Activated CD4-positive, alpha-beta T cell treated with anti-CD3 and anti-CD28 coated beads for 36 hours (primary cell): ENCODE data around the gene CTSL. TPM values are rescaled to one million over a fixed set of nuclear protein-coding genes. Genes with fewer than 3 reads are reported as not detected.

Experiments used
- ATAC-seq: fragments of 200-7000 bp; cut with Tn5 transposase; one replicate; pipeline ENCODE4 v1.10.0; 2021; ENCODE audit warnings: mild to moderate bottlenecking, moderate library complexity
- CTCF ChIA-PET: fragments of 350-600 bp; sonication (Branson Sonifier 250); formaldehyde crosslinking; loops from one replicate; lab custom pipeline; 2021; ENCODE audit warnings: antibody characterized with exemption; lab: Charles Lee
- POLR2A ChIA-PET: fragments of 350-600 bp; sonication (Branson Sonifier 250); formaldehyde crosslinking; loops from one replicate; lab custom pipeline; 2021; ENCODE audit warnings: antibody characterized with exemption, inconsistent platforms; lab: Charles Lee
- DNase-seq: peaks from one replicate; pipeline ENCODE4 v3.0.0-alpha.2; 2020
- H3K27ac Mint-ChIP-seq: one replicate; pipeline ENCODE4 v1.8.0; 2021; ENCODE audit warnings: mixed read lengths
- H3K27me3 Mint-ChIP-seq: one replicate; pipeline ENCODE4 v1.8.0; 2021; ENCODE audit warnings: mixed read lengths
- H3K36me3 Mint-ChIP-seq: one replicate; pipeline ENCODE4 v1.8.0; 2021; ENCODE audit warnings: low read depth, mixed read lengths
- H3K4me1 Mint-ChIP-seq: one replicate; pipeline ENCODE4 v1.8.0; 2021; ENCODE audit warnings: mixed read lengths
- H3K4me3 Mint-ChIP-seq: one replicate; pipeline ENCODE4 v1.8.0; 2021; ENCODE audit warnings: mild to moderate bottlenecking, moderate library complexity, mixed read lengths
- H3K9me3 Mint-ChIP-seq: one replicate; pipeline ENCODE4 v1.8.0; 2021; ENCODE audit warnings: low read depth, mixed read lengths
- intact Hi-C, 2 experiments: fragments of 100-400 bp; cut with DNase I in 1 of 2; cut with micrococcal nuclease in 1 of 2; formaldehyde crosslinking; loops; one replicate each; pipeline versions ENCODE4 v1.14.2 to v1.15.1; 2022 to 2024; cut with DNase I, micrococcal nuclease
- total RNA-seq, 2 experiments: library from RNA; stranded (reverse); gene quantifications; one replicate each; pipeline ENCODE4 v1.2.3, GENCODE V29; 2021

CTSL gene
- total RNA-seq: 1 to 10 TPM; 4.6 to 6.1 TPM

DNA sequence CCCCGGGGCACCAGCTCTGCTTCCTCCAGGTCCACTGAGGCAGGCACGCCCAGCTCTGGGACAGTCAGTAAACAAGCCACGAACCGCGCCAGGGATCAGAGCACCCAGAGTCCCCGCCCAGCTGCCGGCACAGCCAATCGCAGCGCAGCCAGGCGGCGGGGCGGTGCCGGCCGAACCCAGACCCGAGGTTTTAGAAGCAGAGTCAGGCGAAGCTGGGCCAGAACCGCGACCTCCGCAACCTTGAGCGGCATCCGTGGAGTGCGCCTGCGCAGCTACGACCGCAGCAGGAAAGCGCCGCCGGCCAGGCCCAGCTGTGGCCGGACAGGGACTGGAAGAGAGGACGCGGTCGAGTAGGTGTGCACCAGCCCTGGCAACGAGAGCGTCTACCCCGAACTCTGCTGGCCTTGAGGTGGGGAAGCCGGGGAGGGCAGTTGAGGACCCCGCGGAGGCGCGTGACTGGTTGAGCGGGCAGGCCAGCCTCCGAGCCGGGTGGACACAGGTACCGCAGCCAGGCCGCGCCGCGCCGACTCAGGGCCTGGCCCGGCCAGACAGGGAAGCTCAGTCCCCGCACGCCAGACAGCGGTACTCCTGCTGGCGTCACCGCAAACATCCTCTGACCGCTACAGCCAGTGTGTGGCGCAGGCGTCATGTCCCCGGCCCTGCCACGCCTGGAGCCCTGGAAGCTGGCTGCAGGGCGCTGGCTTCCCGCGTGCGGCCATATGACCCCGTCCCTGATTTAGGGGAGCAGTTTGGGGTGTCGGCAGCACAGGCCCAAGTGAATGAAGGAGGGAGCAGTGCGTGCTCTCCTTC lies at the start of gene CTSL:
TSS of gene CTSL (plus strand) at position 220 of the 810 bp plus-strand sequence. CDS start 1,485 bp downstream, outside the sequence.
- intact Hi-C loops: loop anchor here in 1 of 2 experiments (5.0 kb wide), 1 partner anchor 86 kb away; no protein-coding TSS in a partner anchor
- H3K27ac Mint-ChIP-seq: peak within 1 kb of the TSS; percentile 66
- ATAC-seq: peak; percentile 90
- no peaks in the 10 kb centered on the region for H3K9me3 Mint-ChIP-seq
- peaks cover 6% of the 10 kb centered on the region for H3K36me3 Mint-ChIP-seq
- POLR2A ChIA-PET: no interaction called here
- peak; percentile 65 for DNase-seq
- H3K4me1 Mint-ChIP-seq: peaks cover 37% of the 10 kb centered on the region
- peak within 1 kb of the TSS; percentile 79 for H3K4me3 Mint-ChIP-seq
- CTCF ChIA-PET: no interaction called here
- peaks cover 5% of the 10 kb centered on the region for H3K27me3 Mint-ChIP-seq

DNA sequence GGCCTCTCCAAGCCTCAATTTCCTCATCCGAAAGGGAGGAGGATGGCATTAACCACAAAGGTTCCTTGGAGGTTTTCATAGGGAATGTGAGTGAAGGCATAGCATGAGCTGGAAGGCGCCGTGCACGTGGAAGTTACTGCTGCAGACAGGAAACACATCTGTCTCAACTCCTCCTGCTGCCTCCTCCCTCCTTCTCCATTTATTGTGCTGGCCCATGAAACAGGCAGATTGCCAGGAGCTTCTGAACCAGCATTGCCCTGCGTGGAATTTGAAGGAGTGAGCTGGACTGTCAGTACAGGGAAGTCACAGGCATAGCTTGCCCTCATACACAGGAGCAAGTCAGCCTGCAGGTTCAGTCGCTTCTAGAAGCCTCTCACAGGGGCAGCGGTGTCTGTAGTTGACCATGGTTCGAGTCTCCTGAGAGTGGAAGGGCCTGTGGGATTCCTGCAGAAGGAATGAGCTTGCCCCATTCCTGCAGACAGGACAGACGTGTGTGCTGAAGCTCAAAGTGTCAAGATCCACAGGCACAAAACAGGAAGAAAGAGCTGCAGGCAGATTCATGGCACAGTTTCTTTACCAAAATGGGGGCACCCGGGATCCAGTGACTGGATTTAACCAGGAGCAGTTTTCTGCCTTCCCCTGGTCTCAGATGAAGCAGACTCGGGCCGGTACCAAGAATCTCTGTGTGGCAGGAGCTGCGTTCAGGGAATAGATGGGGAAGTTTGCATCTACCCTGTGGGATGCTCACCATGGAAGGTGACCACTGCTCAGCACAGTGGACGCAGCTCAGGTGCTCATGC lies 48.7 kb upstream of the CTSL start:
- no peak overlapping the region for H3K4me3 Mint-ChIP-seq
- H3K27me3 Mint-ChIP-seq: no peaks in the 10 kb centered on the region
- POLR2A ChIA-PET: interaction anchor here (0.5 kb wide), 1 partner anchor 201 kb away, joined by 3 read pairs; no protein-coding TSS in a partner anchor
- CTCF ChIA-PET: interaction anchor here (0.7 to 1.4 kb wide), 4 partner anchors 8 to 102 kb away, joined by 3 read pairs; no protein-coding TSS in a partner anchor
- intact Hi-C loops: loop anchor here in 1 of 2 experiments (5.0 kb wide), 1 partner anchor 155 kb away; no protein-coding TSS in a partner anchor
- H3K36me3 Mint-ChIP-seq: no peaks in the 10 kb centered on the region
- H3K4me1 Mint-ChIP-seq: peaks cover 7% of the 10 kb centered on the region
- DNase-seq (no peak), ATAC-seq (no peak)
- no peaks in the 10 kb centered on the region for H3K9me3 Mint-ChIP-seq
- no peak overlapping the region for H3K27ac Mint-ChIP-seq

DNA sequence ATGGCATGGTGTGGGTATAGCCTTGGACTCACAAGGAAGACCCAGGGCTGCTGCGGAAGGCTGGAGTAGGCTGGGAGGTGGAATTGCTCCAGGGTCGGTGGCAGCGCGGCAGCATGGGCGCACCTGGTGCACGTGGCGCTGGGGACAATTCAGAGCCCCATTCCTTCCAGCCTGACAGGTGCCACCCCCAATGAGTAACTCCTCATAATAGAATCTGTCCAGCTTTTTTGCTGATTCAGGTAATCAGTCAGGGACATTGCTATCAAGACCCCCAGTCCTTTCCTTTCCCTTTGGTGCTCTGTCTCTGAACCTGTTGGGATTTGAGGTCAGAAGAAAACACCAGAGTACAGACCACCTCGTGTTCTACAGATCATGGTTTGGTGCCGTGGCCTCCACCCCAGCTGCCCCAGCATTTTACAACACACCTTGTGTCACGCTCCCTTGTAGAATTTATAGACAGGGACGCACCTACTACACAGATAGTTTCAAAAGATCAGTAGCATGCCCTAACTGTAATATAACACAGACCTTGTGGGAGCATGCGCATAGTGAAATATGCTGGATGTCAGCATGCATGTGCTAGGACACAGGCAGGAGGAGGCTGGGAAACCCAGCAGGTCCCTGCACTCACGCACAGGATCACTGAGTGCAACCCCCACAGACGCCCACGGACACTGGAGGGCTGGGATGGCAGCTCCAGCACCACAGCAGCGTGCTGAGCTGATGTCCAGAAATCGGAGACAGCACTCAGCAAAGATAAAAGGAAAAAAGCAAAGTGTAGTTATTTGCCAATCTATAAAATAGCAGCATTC lies 47.9 kb upstream of the CTSL start:
- no peaks in the 10 kb centered on the region for H3K9me3 Mint-ChIP-seq
- CTCF ChIA-PET: interaction anchor here (0.7 to 1.4 kb wide), 6 partner anchors 8 to 519 kb away, joined by 3 to 4 read pairs (median 3); no protein-coding TSS in a partner anchor

DNA sequence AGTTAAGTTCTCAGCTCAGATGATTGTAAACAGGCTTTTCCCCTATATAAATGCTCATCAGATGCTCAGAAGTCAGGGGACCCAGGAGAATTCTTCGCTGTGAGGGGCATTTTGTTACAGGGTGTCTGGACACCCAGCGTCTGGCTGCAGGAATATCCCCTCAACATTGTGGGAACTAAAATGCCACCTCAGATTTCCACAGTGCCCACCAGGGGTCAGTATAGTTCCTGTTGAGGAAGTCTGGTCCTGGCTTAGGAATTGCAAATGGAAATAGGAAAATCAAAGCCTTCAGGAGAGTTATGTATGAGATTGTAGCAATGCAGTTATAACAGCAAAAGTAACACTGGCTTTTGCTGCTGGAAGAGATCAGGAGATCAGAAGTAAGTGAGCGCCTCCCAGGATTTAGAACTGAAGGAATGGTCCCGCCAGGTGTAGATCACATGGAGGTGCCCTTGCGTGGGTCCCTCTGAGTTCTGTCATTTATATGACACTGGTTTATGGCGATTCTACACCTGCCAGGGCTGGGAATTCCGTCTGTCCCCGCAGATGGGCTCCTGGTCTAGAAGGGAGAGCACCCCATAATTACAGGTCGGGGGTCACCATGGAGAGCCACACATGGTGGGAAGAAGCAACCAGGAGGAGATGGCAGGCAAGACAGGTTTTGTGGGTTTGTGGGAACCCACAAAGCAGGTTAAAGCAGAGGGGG lies 47.1 kb upstream of the CTSL start:
- ATAC-seq (peak; percentile 36), DNase-seq (peak; percentile 55)
- intact Hi-C loops: loop anchor here (1.0 to 5.0 kb wide), 2 partner anchors 134 to 153 kb away; no protein-coding TSS in a partner anchor
- ChIA-PET POLR2A (no interaction called here), CTCF (interaction anchor here (0.7 to 1.0 kb wide), 4 partner anchors 10 to 518 kb away, joined by 3 to 4 read pairs (median 3); no protein-coding TSS in a partner anchor)
- Mint-ChIP-seq H3K27ac (no peak overlapping the region), H3K27me3 (no peaks in the 10 kb centered on the region), H3K9me3 (no peaks in the 10 kb centered on the region), H3K4me1 (peaks cover 11% of the 10 kb centered on the region), H3K36me3 (no peaks in the 10 kb centered on the region), H3K4me3 (no peak overlapping the region)

More for the DNA sequence above, 47.9 kb upstream of the CTSL start:
- H3K27me3 Mint-ChIP-seq: no peaks in the 10 kb centered on the region
- H3K27ac Mint-ChIP-seq: no peak overlapping the region
- POLR2A ChIA-PET: no interaction called here
- intact Hi-C loops: loop anchor here (1.0 to 5.0 kb wide), 2 partner anchors 135 to 154 kb away; no protein-coding TSS in a partner anchor
- no peak overlapping the region for H3K4me3 Mint-ChIP-seq
- H3K4me1 Mint-ChIP-seq: peaks cover 7% of the 10 kb centered on the region
- DNase-seq (no peak), ATAC-seq (no peak)
- H3K36me3 Mint-ChIP-seq: no peaks in the 10 kb centered on the region

DNA sequence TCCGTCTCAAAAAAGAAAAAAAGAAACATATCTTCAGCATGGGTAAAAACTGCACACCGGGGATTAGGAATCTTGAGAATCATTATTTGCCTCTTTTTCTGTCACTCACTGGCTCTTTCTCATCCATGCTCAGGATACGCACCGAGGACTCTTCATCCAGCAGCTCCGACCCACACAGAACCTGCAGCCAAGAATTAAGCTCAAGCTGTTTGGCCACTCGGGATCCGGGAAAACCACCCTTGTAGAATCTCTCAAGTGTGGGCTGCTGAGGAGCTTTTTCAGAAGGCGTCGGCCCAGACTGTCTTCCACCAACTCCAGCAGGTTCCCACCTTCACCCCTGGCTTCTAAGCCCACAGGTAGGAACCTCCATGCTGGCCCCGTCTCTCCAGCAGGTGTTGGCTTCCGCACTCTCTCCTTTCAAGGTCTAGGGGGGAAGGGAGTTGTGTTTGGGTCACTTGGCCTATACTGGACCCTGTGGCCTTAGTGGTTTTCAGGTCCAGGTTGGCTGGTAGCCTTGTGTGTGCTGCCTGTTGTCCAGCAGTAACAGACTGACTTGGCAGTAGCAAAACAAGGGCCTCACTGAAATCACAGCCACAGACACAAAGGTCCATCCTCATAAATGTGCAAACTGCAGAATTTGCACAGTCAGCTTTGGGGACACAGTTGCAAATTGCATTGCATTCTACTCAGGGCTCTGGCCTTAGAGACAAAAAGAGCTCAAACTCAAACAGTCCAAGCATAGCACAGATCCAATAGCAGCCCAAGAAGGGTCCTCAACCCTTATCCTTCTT lies 44.5 kb upstream of the CTSL start:
- Mint-ChIP-seq H3K27me3 (no peaks in the 10 kb centered on the region), H3K27ac (no peak overlapping the region), H3K4me3 (no peak overlapping the region), H3K9me3 (no peaks in the 10 kb centered on the region), H3K36me3 (no peaks in the 10 kb centered on the region), H3K4me1 (peaks cover 26% of the 10 kb centered on the region)
- DNase-seq: no peak
- no peak for ATAC-seq
- intact Hi-C loops: no loop called here
- POLR2A ChIA-PET: no interaction called here
- CTCF ChIA-PET: interaction anchor here (0.8 to 0.9 kb wide), 2 partner anchors 33 to 130 kb away, joined by 3 to 4 read pairs; no protein-coding TSS in a partner anchor

DNA sequence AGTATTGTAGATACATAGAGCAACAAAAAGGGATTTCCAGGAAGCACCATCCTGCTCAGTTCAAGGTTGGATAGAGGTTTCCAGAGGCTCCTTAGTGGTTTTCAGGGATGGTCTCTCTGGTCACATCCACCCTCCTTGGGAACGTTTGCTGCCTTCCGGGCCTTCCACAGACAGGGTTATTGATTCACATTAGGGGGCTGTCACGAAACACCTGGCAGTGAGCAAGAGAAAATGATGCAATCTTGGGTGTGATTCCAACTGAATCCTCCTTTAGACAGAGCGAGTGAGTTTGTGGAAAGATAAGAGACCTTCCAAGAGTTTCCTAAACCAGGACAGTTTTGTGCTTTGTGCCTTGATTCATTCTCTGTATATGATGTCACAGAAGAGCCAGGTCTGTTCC lies 43.8 kb upstream of the CTSL start:
- H3K27me3 Mint-ChIP-seq: no peaks in the 10 kb centered on the region
- H3K4me3 Mint-ChIP-seq: no peak overlapping the region
- intact Hi-C loops: no loop called here
- ChIA-PET POLR2A (no interaction called here), CTCF (interaction anchor here (0.8 kb wide), 1 partner anchor 32 kb away, joined by 3 read pairs; no protein-coding TSS in a partner anchor)
- no peak overlapping the region for H3K27ac Mint-ChIP-seq
- DNase-seq (no peak), ATAC-seq (no peak)
- H3K36me3 Mint-ChIP-seq: no peaks in the 10 kb centered on the region
- no peaks in the 10 kb centered on the region for H3K9me3 Mint-ChIP-seq
- peaks cover 27% of the 10 kb centered on the region for H3K4me1 Mint-ChIP-seq

DNA sequence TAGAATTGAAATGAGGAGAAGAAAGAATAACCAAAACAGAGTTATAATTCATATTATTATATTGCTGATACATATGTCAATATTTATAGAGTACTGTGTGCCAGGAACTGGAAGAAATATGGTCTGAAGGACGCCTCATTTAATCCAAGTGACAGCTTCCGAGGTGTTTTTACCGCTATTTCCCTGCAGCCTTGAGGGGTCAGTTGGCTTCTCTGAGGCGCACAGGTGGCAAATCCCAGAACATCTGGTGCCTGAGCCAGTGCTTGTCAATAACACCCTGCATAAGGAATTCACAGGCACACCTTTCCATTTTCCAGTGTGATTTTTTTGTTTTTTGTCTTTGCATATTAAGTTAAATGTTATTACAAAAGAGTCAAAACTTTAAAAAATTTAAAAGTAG lies 43.3 kb upstream of the CTSL start:
- POLR2A ChIA-PET: no interaction called here
- intact Hi-C loops: no loop called here

DNA sequence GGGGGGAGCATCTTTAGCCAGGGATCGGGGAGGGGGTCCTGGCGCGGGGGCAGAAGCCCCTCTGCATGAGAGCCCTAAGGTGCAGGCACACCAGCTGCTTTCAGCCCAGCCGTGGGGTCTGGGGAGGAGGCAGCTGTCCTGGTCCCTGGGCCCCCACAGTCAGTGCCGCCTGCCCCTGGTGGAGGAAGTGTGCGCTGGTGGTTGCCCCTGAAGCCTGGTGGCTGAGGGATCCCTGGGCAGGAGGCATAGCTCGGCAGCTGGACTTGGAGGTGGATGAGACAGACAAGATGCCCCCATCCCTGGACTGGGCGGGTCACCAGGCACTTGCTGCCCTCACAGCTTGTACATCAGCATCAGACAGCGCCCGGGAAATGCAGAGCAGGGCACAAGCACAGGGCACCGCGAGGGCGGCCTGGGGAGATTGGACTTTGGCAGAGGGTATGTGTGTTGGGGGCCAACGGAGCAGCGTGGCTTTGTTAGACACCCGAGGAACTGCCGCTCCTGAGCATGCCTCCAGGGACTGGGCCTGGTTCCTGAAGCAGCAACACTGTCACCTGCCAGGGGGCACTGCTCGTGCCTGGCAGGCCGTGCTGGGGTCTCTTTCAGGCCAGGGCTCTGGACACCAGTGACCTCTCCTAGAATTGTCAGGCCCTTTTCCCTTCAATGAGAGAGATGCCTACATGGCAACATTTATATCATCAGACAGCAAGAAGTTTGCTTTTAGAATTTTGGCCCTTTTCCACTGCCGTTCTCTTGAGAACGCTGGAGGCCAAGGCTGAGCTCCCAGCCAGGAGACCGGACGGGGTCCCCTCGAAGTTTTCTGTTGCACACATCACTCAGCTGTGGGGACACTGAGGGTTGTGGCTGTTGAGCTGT lies 41.9 kb upstream of the CTSL start:
- ChIA-PET POLR2A (no interaction called here), CTCF (interaction anchor here (0.7 to 1.9 kb wide), 5 partner anchors 17 to 1295 kb away, joined by 3 to 7 read pairs (median 4); no protein-coding TSS in a partner anchor)

More for the DNA sequence above, 43.3 kb upstream of the CTSL start:
- peaks cover 27% of the 10 kb centered on the region for H3K4me1 Mint-ChIP-seq
- no peaks in the 10 kb centered on the region for H3K9me3 Mint-ChIP-seq
- CTCF ChIA-PET: no interaction called here
- ATAC-seq (no peak), DNase-seq (no peak)
- H3K27ac Mint-ChIP-seq: no peak overlapping the region
- no peaks in the 10 kb centered on the region for H3K27me3 Mint-ChIP-seq
- H3K36me3 Mint-ChIP-seq: no peaks in the 10 kb centered on the region
- H3K4me3 Mint-ChIP-seq: no peak overlapping the region

More for the DNA sequence above, 41.9 kb upstream of the CTSL start:
- Mint-ChIP-seq H3K9me3 (peaks cover 4% of the 10 kb centered on the region), H3K4me3 (no peak overlapping the region), H3K36me3 (no peaks in the 10 kb centered on the region), H3K27ac (no peak overlapping the region), H3K27me3 (no peaks in the 10 kb centered on the region), H3K4me1 (peaks cover 24% of the 10 kb centered on the region)
- ATAC-seq (no peak), DNase-seq (no peak)
- intact Hi-C loops: loop anchor here in 1 of 2 experiments (2.0 kb wide), 1 partner anchor 129 kb away; no protein-coding TSS in a partner anchor
